ENCODE results near the gene SCYL1. TPM values are rescaled to one million over a fixed set of nuclear protein-coding genes. Genes with fewer than 3 reads are reported as not detected.

The SCYL1 gene
- total and polyA plus RNA-seq, 5 donors from 2014 or later, result 24.3 to 59.0 (median 30.7) TPM

DNA sequence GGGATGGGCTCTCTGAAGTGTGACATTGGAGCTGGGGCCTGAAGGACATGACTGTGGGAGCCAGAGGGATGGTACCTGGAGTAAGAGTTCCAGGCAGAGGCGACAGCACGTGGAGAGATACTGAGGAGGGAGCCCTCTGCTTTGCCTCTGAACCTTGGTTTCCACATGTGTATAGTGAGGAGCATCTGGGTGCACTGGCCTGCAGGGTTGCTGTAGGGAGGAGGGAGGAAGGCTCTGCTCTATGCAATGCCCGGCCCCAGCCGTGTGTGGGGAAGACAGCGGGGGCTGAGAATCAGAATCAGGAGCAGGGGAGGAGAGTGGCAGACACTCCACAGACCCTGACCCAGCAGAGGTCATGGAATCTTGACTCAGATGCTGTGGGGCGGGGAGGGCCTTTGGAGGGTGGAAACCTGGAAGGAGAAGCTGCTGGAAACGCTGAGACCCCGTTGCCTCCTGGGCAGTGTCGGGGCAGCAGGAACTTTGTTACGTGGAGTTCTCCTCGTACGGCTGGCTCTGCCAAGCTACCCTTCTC, 4.0 kb downstream of the SCYL1 start:
- peaks cover 4 to 45% (median 16%) of the 10 kb centered on the region in 4 donors for H3K4me1 Mint-ChIP-seq
- H3K4me3 Mint-ChIP-seq, result peak overlapping the region in 2 of 4 donors; percentile 48 to 78
- no peaks in the 10 kb centered on the region for H3K27me3 Mint-ChIP-seq
- peak overlapping the region in 1 of 3 donors; percentile 36 for H3K27ac Mint-ChIP-seq
- peaks cover 27% of the 10 kb centered on the region for H3K4me1 ChIP-seq (ENCODE audit: control insufficient read depth, insufficient read depth, low read length, poor library complexity, severe bottlenecking)
- no peaks in the 10 kb centered on the region for H3K9me3 ChIP-seq (ENCODE audit: control insufficient read depth in 2 of 2, low read length in 2 of 2)
- no peak for DNase-seq
- H3K9me3 Mint-ChIP-seq, result no peaks in the 10 kb centered on the region
- H3K27me3 ChIP-seq (ENCODE audit: control insufficient read depth, insufficient read depth, low read length), result no peaks in the 10 kb centered on the region
- H3K27ac ChIP-seq (ENCODE audit: insufficient read depth, low read length, poor library complexity, severe bottlenecking), result no peak overlapping the region
- no peak for ATAC-seq (ENCODE audit: low read depth in 2 of 2)
- peaks cover 40% of the 10 kb centered on the region for H3K36me3 ChIP-seq (ENCODE audit: control insufficient read depth, insufficient read depth, low read length)
- H3K36me3 Mint-ChIP-seq, result peaks cover 10% of the 10 kb centered on the region
- H3K4me3 ChIP-seq (ENCODE audit: low read depth, low read length), result no peak overlapping the region

DNA sequence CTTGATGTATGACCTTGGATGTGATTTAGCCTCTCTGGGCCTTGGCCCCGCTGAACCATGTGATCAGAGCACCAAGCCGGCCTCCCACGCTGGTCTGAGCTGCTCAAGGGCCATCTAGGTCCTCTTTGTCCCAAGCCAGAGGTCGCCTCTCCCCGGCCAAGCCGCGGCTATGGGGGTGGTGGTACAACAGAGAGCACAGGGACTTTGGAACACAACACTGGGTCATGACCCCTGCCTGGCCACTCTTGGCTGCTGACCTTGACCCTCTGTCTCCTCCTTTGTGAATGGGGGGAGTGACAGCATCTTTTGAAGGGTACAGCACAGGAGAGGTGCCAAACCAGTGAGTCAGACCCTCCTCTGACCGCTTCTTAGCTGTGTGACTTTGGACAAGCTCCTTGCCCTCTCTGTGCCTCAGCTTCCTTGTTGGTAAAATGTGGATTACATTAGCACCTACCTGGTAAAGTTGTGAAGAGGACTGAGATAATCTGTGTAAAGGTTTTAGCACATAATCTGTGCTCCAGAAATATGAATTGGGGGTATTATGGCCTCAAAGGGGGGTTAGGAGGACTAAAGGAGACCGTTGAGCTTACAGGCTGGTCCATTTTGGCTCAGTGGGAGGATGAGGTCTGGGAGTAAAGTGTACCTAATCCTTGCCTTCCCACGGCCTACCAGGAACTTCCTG, 4.7 kb downstream of the SCYL1 start:
- ATAC-seq (ENCODE audit: low read depth in 2 of 2), result no peak
- Mint-ChIP-seq H3K27ac (peak overlapping the region; percentile 14 to 69 (median 43)), H3K4me1 (peaks cover under 1 to 38% (median 11%) of the 10 kb centered on the region in 4 donors), H3K9me3 (no peaks in the 10 kb centered on the region), H3K36me3 (peaks cover 10% of the 10 kb centered on the region), H3K27me3 (no peaks in the 10 kb centered on the region), H3K4me3 (peak overlapping the region in 3 of 4 donors; percentile 2 to 78 (median 38))
- Histone ChIP-seq H3K4me3 (ENCODE audit: low read depth, low read length) (no peak overlapping the region), H3K27ac (ENCODE audit: insufficient read depth, low read length, poor library complexity, severe bottlenecking) (no peak overlapping the region), H3K27me3 (ENCODE audit: control insufficient read depth, insufficient read depth, low read length) (no peaks in the 10 kb centered on the region), H3K9me3 (ENCODE audit: control insufficient read depth in 2 of 2, low read length in 2 of 2) (no peaks in the 10 kb centered on the region), H3K36me3 (ENCODE audit: control insufficient read depth, insufficient read depth, low read length) (peaks cover 40% of the 10 kb centered on the region), H3K4me1 (ENCODE audit: control insufficient read depth, insufficient read depth, low read length, poor library complexity, severe bottlenecking) (peaks cover 20% of the 10 kb centered on the region)
- DNase-seq, result no peak

DNA sequence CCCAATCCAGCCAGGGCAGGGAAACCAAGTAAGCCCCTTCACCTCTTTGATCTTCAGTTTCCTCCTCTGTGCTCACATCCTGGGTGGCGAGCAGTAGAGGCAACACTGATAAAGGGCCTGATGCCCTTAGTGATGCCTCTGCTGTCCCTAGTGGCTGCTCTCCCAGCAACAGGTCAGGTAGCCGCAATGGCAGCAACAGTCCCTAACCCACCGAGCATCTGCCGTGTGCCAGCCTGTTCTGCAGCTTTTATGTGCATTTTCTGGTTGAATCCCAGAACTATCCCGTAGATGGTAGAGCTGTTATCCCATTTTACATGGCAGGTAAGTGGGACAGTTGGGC, 5.2 kb downstream of the SCYL1 start:
- Mint-ChIP-seq H3K4me3 (peak overlapping the region in 2 of 4 donors; percentile 2 to 78), H3K4me1 (peaks cover 0 to 38% (median 11%) of the 10 kb centered on the region in 4 donors), H3K27me3 (no peaks in the 10 kb centered on the region), H3K9me3 (no peaks in the 10 kb centered on the region), H3K36me3 (peaks cover 10% of the 10 kb centered on the region), H3K27ac (peak overlapping the region; percentile 26 to 69 (median 43))
- DNase-seq (peak in 1 of 3 donors; percentile 72), ATAC-seq (ENCODE audit: low read depth in 2 of 2) (peak; percentile 69 to 75)
- Histone ChIP-seq H3K4me3 (ENCODE audit: low read depth, low read length) (no peak overlapping the region), H3K27ac (ENCODE audit: insufficient read depth, low read length, poor library complexity, severe bottlenecking) (no peak overlapping the region), H3K9me3 (ENCODE audit: control insufficient read depth in 2 of 2, low read length in 2 of 2) (no peaks in the 10 kb centered on the region), H3K36me3 (ENCODE audit: control insufficient read depth, insufficient read depth, low read length) (peaks cover 40% of the 10 kb centered on the region), H3K27me3 (ENCODE audit: control insufficient read depth, insufficient read depth, low read length) (no peaks in the 10 kb centered on the region), H3K4me1 (ENCODE audit: control insufficient read depth, insufficient read depth, low read length, poor library complexity, severe bottlenecking) (peaks cover 20% of the 10 kb centered on the region)

DNA sequence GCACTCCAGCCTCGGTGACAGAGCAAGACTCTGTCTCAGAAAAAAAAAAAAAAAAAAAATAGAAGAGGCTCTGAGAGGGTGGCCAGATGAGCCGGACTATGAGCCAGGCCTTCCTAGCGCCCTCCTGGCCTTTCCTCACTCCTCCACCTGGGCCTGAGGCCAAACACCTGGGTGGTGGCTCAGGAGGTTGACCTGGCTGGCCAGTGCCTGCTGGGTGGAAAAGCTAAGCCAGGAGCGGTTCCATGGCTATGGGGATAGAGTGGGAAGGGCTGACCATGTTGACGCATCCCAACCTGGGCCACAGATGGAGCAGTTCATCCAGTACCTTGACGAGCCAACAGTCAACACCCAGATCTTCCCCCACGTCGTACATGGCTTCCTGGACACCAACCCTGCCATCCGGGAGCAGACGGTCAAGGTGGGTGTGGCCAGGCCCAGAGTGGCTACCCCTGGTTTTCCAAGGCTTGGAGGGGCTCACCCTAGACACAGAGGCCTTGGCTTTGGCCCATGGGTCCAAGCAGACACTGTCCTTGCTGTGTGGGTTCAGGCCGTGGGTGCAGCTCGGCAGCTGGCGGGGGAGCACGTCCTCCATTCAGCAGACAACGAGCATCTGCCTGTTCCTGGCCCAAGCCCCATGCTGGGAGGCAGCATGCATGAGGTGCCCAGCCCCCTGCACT, 7.6 kb downstream of the SCYL1 start:
- H3K9me3 ChIP-seq (ENCODE audit: control insufficient read depth in 2 of 2, low read length in 2 of 2), result no peaks in the 10 kb centered on the region
- no peak overlapping the region for H3K4me3 ChIP-seq (ENCODE audit: low read depth, low read length)
- no peak overlapping the region for H3K27ac ChIP-seq (ENCODE audit: insufficient read depth, low read length, poor library complexity, severe bottlenecking)
- DNase-seq (no peak), ATAC-seq (ENCODE audit: low read depth in 2 of 2) (no peak)
- H3K27me3 ChIP-seq (ENCODE audit: control insufficient read depth, insufficient read depth, low read length), result no peaks in the 10 kb centered on the region
- H3K4me1 ChIP-seq (ENCODE audit: control insufficient read depth, insufficient read depth, low read length, poor library complexity, severe bottlenecking), result peaks cover 9% of the 10 kb centered on the region
- H3K27ac Mint-ChIP-seq, result no peak overlapping the region
- H3K9me3 Mint-ChIP-seq, result no peaks in the 10 kb centered on the region
- H3K36me3 ChIP-seq (ENCODE audit: control insufficient read depth, insufficient read depth, low read length), result peaks cover 40% of the 10 kb centered on the region
- peaks cover 10% of the 10 kb centered on the region for H3K36me3 Mint-ChIP-seq
- no peak overlapping the region for H3K4me3 Mint-ChIP-seq
- no peaks in the 10 kb centered on the region for H3K27me3 Mint-ChIP-seq
- peaks cover 0 to 22% (median 8%) of the 10 kb centered on the region in 4 donors for H3K4me1 Mint-ChIP-seq

DNA sequence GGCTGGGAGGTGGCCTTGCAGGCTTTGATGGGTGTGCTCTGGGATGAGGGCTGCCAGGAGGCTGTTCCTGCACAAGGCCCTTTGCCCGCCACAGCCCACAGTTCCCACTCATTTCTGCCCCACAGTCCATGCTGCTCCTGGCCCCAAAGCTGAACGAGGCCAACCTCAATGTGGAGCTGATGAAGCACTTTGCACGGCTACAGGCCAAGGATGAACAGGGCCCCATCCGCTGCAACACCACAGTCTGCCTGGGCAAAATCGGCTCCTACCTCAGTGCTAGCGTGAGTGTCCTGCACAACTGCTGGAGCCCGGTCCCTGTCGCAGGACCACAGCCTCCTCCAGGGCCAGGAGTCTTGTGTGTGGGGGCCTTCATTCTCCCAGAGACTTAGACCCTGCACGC, 10.2 kb downstream of the SCYL1 start:
- H3K4me3 Mint-ChIP-seq, result peak overlapping the region in 1 of 4 donors; percentile 68
- no peak for ATAC-seq (ENCODE audit: low read depth in 2 of 2)
- peak overlapping the region in 2 of 3 donors; percentile 37 to 56 for H3K27ac Mint-ChIP-seq
- H3K4me1 Mint-ChIP-seq, result peaks cover 0 to 12% (median 1%) of the 10 kb centered on the region in 4 donors
- Histone ChIP-seq H3K27ac (ENCODE audit: insufficient read depth, low read length, poor library complexity, severe bottlenecking) (no peak overlapping the region), H3K4me1 (ENCODE audit: control insufficient read depth, insufficient read depth, low read length, poor library complexity, severe bottlenecking) (peaks cover 9% of the 10 kb centered on the region), H3K27me3 (ENCODE audit: control insufficient read depth, insufficient read depth, low read length) (no peaks in the 10 kb centered on the region), H3K9me3 (ENCODE audit: control insufficient read depth in 2 of 2, low read length in 2 of 2) (no peaks in the 10 kb centered on the region), H3K4me3 (ENCODE audit: low read depth, low read length) (no peak overlapping the region), H3K36me3 (ENCODE audit: control insufficient read depth, insufficient read depth, low read length) (peaks cover 40% of the 10 kb centered on the region)
- peaks cover 6% of the 10 kb centered on the region for H3K36me3 Mint-ChIP-seq
- no peak for DNase-seq
- H3K27me3 Mint-ChIP-seq, result no peaks in the 10 kb centered on the region
- H3K9me3 Mint-ChIP-seq, result no peaks in the 10 kb centered on the region

DNA sequence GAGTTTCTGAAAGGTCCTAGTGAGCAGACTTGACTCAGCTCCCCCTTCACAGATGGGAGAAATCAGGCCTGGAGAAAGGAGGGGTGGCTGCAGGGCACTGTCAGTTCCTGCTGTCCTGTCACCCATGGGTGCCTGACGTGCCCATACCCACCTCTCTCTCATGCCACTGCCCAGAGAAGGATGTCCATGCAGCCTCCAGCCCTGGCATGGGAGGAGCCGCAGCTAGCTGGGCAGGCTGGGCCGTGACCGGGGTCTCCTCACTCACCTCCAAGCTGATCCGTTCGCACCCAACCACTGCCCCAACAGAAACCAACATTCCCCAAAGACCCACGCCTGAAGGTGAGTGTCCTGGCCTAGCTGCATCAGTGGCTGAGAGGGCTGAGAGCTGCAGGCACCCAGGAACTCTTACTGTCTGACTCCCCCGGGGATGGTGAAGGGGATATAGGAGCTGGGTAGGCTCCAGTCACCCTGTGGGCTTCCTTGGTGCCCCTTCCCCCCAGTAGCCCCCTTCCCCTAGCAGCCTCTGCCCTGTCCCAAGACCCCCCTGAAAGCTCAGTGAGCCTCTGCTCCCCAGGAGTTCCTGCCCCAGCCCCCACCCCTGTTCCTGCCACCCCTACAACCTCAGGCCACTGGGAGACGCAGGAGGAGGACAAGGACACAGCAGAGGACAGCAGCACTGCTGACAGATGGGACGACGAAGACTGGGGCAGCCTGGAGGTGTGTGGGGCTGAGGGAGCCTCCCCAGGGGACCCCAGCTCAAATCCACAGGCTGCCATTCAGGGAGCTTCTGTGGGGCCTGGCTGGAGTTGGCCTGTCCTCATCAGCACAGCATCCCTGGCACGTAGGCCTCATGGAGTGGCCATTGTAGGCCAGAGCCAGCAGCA, 11.8 kb downstream of the SCYL1 start:
- H3K27ac Mint-ChIP-seq, result no peak overlapping the region
- Histone ChIP-seq H3K4me1 (ENCODE audit: control insufficient read depth, insufficient read depth, low read length, poor library complexity, severe bottlenecking) (peaks cover 16% of the 10 kb centered on the region), H3K36me3 (ENCODE audit: control insufficient read depth, insufficient read depth, low read length) (peaks cover 25% of the 10 kb centered on the region), H3K4me3 (ENCODE audit: low read depth, low read length) (no peak overlapping the region), H3K9me3 (ENCODE audit: control insufficient read depth in 2 of 2, low read length in 2 of 2) (no peaks in the 10 kb centered on the region), H3K27ac (ENCODE audit: insufficient read depth, low read length, poor library complexity, severe bottlenecking) (no peak overlapping the region), H3K27me3 (ENCODE audit: control insufficient read depth, insufficient read depth, low read length) (no peaks in the 10 kb centered on the region)
- DNase-seq (no peak), ATAC-seq (ENCODE audit: low read depth in 2 of 2) (no peak)
- peaks cover 0 to 18% (median 4%) of the 10 kb centered on the region in 4 donors for H3K4me1 Mint-ChIP-seq
- no peaks in the 10 kb centered on the region for H3K27me3 Mint-ChIP-seq
- no peaks in the 10 kb centered on the region for H3K9me3 Mint-ChIP-seq
- H3K36me3 Mint-ChIP-seq, result peaks cover 2% of the 10 kb centered on the region
- peak overlapping the region in 1 of 4 donors; percentile 7 for H3K4me3 Mint-ChIP-seq

DNA sequence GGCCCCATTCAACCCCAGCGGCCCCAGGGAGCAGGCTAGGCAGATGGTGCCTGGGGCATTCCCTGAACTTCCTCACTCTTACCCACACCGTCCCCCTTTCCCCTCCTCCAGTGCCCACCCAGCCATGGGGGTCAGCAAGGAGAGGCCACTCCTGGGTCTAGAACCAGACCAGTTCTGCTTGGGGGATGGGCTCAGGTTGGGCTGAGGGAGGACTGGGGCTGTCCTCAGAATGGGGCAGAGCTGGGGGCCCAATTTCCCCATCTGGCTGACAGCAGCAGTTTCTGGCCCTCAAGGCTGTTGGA, 12.4 kb downstream of the SCYL1 start:
- H3K27me3 ChIP-seq (ENCODE audit: control insufficient read depth, insufficient read depth, low read length), result no peaks in the 10 kb centered on the region
- H3K4me3 Mint-ChIP-seq, result peak overlapping the region in 3 of 4 donors; percentile 51 to 70 (median 69)

More for the DNA sequence above, 12.4 kb downstream of the SCYL1 start:
- no peaks in the 10 kb centered on the region for H3K27me3 Mint-ChIP-seq
- H3K9me3 ChIP-seq (ENCODE audit: control insufficient read depth in 2 of 2, low read length in 2 of 2), result no peaks in the 10 kb centered on the region
- H3K9me3 Mint-ChIP-seq, result no peaks in the 10 kb centered on the region
- no peak overlapping the region for H3K27ac Mint-ChIP-seq
- H3K27ac ChIP-seq (ENCODE audit: insufficient read depth, low read length, poor library complexity, severe bottlenecking), result no peak overlapping the region
- H3K36me3 ChIP-seq (ENCODE audit: control insufficient read depth, insufficient read depth, low read length), result peaks cover 22% of the 10 kb centered on the region
- peaks cover 0 to 23% (median 8%) of the 10 kb centered on the region in 4 donors for H3K4me1 Mint-ChIP-seq
- H3K4me3 ChIP-seq (ENCODE audit: low read depth, low read length), result no peak overlapping the region
- ATAC-seq (ENCODE audit: low read depth in 2 of 2) (no peak), DNase-seq (no peak)
- H3K4me1 ChIP-seq (ENCODE audit: control insufficient read depth, insufficient read depth, low read length, poor library complexity, severe bottlenecking), result peaks cover 18% of the 10 kb centered on the region
- H3K36me3 Mint-ChIP-seq, result no peaks in the 10 kb centered on the region
